ENCODE measurements around the gene ECT2. TPM values are rescaled to one million over a fixed set of nuclear protein-coding genes. Genes with fewer than 3 reads are reported as not detected.

Gene ECT2, protein sequence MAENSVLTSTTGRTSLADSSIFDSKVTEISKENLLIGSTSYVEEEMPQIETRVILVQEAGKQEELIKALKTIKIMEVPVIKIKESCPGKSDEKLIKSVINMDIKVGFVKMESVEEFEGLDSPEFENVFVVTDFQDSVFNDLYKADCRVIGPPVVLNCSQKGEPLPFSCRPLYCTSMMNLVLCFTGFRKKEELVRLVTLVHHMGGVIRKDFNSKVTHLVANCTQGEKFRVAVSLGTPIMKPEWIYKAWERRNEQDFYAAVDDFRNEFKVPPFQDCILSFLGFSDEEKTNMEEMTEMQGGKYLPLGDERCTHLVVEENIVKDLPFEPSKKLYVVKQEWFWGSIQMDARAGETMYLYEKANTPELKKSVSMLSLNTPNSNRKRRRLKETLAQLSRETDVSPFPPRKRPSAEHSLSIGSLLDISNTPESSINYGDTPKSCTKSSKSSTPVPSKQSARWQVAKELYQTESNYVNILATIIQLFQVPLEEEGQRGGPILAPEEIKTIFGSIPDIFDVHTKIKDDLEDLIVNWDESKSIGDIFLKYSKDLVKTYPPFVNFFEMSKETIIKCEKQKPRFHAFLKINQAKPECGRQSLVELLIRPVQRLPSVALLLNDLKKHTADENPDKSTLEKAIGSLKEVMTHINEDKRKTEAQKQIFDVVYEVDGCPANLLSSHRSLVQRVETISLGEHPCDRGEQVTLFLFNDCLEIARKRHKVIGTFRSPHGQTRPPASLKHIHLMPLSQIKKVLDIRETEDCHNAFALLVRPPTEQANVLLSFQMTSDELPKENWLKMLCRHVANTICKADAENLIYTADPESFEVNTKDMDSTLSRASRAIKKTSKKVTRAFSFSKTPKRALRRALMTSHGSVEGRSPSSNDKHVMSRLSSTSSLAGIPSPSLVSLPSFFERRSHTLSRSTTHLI
- 27.1 TPM for total RNA-seq

DNA sequence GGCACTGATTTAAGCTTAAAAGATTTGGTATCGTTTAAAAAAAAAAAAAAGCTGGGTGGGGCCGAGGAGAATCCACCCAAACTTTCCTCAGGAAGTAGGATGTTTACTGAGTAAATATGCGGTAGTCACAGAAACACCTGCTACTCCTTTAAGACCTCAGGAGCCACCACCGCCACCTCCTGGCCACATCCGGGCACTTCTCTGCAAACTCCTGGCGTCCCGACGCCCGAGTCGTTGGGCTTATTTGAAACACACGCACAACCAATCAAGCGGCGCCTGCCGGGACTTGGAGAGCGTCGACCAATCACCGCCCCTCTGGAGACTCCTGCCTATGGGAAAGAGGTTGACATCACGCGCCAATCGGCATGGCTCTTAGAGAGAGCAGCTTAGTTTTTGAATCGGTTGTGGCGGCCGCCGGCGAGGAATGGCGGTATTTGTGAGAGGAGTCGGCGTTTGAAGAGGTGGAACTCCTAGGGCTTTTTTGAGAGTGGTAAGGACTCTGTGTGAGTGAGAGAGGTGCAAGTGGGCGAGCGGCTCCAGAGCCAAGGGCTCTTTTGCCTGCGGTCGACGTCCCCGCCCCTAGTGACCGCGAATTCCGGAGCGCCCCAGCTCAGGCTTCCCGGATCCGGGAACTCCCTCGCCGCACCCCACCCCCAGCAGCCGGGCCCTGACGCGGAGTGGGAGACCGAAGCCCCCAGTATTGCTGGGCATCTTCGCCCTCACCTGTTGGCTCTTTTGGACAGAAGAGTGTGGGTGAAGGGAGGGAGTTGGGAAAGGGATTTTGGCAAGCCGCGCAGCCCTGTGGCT is at the start of gene ECT2:
Gene ECT2 (plus strand): TSS at position 359 of the 807 bp plus-strand sequence. CDS start 3,805 bp downstream, outside the sequence.

DNA sequence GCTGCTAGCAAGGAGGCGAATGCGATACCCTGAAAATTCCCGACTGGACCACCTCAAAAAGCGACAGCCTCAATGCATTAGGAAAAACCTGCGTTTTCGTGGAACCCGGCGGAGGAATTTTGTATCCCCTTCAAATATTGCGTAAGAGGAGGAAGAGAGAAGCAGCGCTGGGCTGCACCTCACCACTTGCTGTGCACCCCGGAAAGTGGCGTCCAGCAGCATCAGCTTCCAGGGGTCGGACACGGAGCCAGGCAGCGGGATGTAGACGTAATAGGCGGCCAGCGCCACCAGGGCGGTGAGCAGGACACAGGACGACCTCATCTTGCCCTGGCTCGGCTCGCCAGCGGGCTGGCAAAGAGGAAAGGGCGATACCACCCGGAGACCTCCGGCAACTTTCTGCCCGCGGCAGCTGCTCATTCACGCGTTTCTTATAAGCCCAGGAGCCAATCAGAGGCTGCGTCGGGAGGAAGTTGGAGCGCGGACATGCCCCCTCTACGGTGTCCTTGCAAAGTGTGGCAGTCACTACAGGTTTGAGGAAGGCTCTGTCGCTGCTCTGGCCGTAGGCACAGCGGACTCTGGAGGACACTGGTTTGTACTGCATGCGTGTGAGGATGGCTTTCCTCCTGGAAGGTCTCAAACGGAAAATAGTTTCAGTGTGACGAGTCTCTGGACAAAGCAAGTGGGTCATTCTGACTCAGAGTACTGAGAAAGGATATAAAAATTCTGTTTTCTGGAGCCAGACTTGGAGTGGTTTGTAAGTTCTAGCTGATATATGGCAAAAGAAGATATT is 39.7 kb upstream of the ECT2 start, which contains the start of gene NCEH1:
Gene NCEH1 (minus strand): TSS at position 404 of the 790 bp plus-strand sequence. CDS start 83 bp downstream, at position 321.

Other genes with a start within 250 kb of the ECT2 start
- gene TNFSF10, start 227.3 kb upstream of the ECT2 start, total RNA-seq = 21.5 TPM
- gene NCEH1, start 39.7 kb upstream of the ECT2 start, total RNA-seq = 7.3 TPM

Measured in camera-type eye (tissue), 1 donor.